ENCODE results near the gene DUT. TPM values are rescaled to one million over a fixed set of nuclear protein-coding genes. Genes with fewer than 3 reads are reported as not detected.

DUT gene
- total RNA-seq, 1 experiment from 2014 or later, result 160 TPM

- peak; percentile 56 for DNase-seq (ENCODE audit: low read depth)
These were observed 36.3 kb downstream of the DUT start for GRCh38 chr15:48367483-48367882.

GRCh38 chr15:48370460-48370859 lies 39.2 kb downstream of the DUT start:
- peak; percentile 78 for DNase-seq (ENCODE audit: low read depth)

- no peak for DNase-seq (ENCODE audit: low read depth)
These were observed 40.3 kb downstream of the DUT start for GRCh38 chr15:48371550-48371949.

- no peak for DNase-seq (ENCODE audit: low read depth)
These were observed 40.7 kb downstream of the DUT start for GRCh38 chr15:48371961-48372360.

GRCh38 chr15:48373821-48374451 lies 42.7 kb downstream of the DUT start:
- DNase-seq (ENCODE audit: low read depth), result peak; percentile 88

GRCh38 chr15:48374472-48374871 lies 43.2 kb downstream of the DUT start:
- no peak for DNase-seq (ENCODE audit: low read depth)

GRCh38 chr15:48375767-48376166 lies 44.5 kb downstream of the DUT start:
- no peak for DNase-seq (ENCODE audit: low read depth)

- no peak for DNase-seq (ENCODE audit: low read depth)
These were observed 49.0 kb downstream of the DUT start for GRCh38 chr15:48380198-48380597.

- DNase-seq (ENCODE audit: low read depth), result no peak
These were observed 50.6 kb downstream of the DUT start for GRCh38 chr15:48381861-48382260.

GRCh38 chr15:48383031-48383430 lies 51.8 kb downstream of the DUT start:
- DNase-seq (ENCODE audit: low read depth), result no peak

GRCh38 chr15:48384616-48385015 lies 53.4 kb downstream of the DUT start:
- DNase-seq (ENCODE audit: low read depth), result peak; percentile 57

- peak; percentile 91 for DNase-seq (ENCODE audit: low read depth)
These were observed 54.0 kb downstream of the DUT start for GRCh38 chr15:48385031-48385830.

GRCh38 chr15:48388016-48388851 lies 57.0 kb downstream of the DUT start:
- peak; percentile 30 for DNase-seq (ENCODE audit: low read depth)

- DNase-seq (ENCODE audit: low read depth), result no peak
These were observed 57.7 kb downstream of the DUT start for GRCh38 chr15:48388910-48389309.

GRCh38 chr15:48389691-48390143 lies 58.5 kb downstream of the DUT start:
- DNase-seq (ENCODE audit: low read depth), result peak; percentile 38

- no peak for DNase-seq (ENCODE audit: low read depth)
These were observed 60.7 kb downstream of the DUT start for GRCh38 chr15:48391950-48392349.

- DNase-seq (ENCODE audit: low read depth), result no peak
These were observed 61.1 kb downstream of the DUT start for GRCh38 chr15:48392356-48392755.

Small RNA genes lying within 50 kb of the gene (small RNA-seq; reads per million reads assigned to genes)
- gene RF00019, result not detected

Other genes starting within 250 kb of the DUT start
- not detected in 2 replicates for gene SLC24A5, start 210.4 kb upstream of the DUT start, total RNA-seq (2014; rRNA removed; shearing (Covaris generic))
- 7.7 and 15.2 TPM in 2 replicates for gene MYEF2, start 153.1 kb upstream of the DUT start, total RNA-seq (2014; rRNA removed; shearing (Covaris generic))
- gene CTXN2, start 139.8 kb upstream of the DUT start, total RNA-seq (2014; rRNA removed; shearing (Covaris generic)), result not detected in 2 replicates
- gene SLC12A1, start 125.1 kb upstream of the DUT start, total RNA-seq (2014; rRNA removed; shearing (Covaris generic)), result not detected in 2 replicates